Activated CD4-positive, alpha-beta T cell treated with anti-CD3 and anti-CD28 coated beads, Interleukin-2, Interleukin-4, amounts not matched to agents 100 ng/mL and 50 ng/mL, durations not matched to agents 16 hours and 8 hours (primary cell): ENCODE data around the gene ZBTB46.

Source experiments
- DNase-seq: peaks from one replicate; pipeline ENCODE4 v3.0.0-alpha.2; 2020; ENCODE audit warnings: low spot score

The ZBTB46 gene

DNA sequence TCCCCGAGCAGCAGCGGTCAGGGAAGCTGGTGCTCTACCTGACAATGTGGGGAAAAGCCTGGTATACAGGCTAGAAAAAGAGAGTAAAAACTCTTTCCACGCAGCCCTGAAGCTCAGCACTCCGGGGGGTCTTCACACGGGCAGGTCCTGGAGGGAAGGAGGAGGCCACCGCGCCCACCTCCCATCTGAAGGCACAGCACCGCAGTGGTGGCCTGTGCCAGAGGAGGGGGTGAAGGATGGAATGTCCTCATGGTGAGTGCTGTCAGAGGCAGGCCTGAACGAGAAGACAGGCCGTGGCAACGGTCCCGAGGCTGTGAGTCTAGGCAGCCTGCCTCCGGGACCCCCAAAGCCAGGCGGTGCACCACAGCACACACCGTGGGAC is 85.6 kb downstream of the ZBTB46 start:
- DNase-seq = no peak

DNA sequence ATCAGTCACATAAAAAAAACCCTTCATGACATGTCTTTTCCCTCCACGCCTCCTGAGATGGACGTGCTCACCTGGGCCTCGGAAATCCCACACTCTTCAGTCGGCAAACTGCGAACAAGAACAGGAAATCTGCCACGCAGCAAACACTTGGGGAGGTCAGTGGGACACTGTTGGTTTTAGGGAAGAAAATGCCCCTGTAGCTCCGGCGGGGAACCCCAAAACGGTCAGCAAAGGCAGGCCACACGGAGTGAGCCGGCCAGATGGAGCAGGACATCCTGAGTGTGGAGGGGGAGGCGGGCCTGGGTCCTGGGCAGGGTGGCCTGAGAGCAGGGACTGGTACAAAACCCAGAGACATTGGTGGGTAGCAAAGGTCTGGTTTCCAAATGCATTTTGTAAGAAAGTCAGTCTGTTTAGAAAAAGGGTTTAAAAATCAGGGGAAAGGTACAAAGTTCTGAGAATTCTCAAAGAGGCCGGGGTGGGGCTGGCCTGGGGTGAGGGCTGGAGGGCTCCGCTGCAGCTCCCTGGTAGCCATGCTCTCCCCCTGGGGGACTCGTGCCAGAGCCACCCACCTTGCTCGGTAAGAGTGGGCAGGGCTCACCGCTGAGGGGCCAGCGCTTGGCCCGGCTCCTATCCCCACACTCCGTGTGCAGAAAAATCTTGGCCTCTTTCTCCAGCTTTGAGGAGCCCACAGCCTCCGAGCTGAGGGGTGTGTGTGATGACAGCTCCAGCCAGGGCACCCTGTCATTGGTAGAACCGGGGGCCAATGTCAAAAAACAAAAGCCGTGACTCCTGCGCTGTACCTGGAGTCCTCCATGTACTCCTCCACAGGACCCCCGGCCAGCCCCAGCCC is 86.3 kb downstream of the ZBTB46 start:
- no peak for DNase-seq

DNA sequence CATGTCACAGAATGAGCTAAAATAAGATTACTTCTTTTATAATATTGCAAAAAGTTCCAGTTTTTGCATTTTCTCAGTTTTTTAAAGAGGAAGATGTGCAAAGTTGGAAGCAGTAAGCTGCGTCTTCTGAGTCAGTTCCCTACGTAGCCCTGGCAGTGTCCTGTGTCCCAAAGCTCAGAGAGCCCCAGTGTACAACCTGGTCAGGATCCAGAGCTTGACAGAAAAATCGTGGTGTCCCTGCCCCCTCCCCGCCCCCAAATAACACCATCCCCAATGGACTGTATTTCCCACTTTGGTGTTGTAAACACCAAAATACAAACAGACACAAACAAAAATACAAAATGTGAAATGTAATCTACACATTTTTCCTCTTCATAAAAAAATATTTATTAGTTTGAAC is 86.9 kb downstream of the ZBTB46 start:
- no peak for DNase-seq

DNA sequence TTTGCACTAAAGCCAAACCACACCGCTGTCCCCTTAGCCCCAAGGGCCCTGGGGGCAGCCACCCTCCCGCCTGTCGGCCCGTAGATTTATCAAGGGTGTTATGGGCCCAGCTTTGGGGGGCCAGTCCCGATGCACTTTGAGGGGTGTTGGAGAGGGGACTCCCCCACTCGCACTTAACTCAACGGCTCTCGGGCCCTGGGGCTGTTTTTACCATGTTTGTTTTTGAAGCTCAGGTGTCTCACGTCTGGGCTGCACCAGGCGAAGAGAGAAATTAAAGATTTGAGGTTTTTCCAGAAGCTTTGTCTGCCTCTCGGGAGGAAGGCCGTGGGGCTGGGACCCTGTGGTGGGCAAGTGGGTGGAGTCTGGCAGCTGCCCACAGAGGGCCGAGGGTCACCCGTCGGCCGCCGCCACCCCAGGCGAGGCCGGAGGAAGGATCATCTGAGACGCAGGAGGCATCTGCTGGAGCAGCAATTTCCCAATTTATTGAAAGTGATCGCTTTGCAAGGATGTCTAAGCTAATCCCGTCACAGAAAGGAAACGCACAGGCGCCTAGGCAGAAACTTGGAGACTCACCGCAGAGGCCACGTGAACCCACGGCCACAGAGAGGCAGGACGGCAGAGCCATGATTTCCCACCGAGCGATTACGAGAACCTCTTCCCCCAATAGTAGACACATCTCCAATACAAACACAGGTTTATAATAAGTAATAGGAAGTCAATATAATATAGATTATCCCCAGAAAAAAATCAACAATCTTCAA is 87.7 kb downstream of the ZBTB46 start:
- DNase-seq = no peak

DNA sequence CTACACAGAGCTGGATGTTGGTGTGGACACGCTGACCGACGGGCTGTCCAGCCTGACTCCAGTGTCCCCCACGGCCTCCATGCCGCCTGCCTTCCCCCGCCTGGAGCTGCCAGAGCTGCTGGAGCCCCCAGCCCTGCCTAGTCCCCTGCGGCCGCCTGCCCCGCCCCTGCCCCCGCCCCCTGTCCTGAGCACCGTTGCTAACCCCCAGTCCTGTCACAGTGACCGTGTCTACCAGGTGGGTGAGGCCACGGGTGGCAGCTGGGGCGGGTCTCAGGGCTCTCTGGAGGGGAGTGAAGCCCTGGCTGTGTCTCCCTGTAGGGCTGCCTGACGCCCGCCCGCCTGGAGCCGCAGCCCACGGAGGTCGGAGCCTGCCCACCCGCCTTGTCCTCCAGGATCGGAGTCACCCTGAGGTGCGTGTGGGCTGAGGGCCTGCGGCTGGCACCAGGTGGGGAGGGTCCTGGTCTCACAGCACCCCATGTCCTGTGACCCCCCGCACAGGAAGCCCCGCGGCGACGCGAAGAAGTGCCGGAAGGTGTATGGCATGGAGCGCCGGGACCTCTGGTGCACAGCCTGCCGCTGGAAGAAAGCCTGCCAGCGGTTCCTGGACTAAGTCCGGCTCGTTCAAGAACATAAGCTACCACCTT is 88.6 kb downstream of the ZBTB46 start:
- DNase-seq = no peak

DNA sequence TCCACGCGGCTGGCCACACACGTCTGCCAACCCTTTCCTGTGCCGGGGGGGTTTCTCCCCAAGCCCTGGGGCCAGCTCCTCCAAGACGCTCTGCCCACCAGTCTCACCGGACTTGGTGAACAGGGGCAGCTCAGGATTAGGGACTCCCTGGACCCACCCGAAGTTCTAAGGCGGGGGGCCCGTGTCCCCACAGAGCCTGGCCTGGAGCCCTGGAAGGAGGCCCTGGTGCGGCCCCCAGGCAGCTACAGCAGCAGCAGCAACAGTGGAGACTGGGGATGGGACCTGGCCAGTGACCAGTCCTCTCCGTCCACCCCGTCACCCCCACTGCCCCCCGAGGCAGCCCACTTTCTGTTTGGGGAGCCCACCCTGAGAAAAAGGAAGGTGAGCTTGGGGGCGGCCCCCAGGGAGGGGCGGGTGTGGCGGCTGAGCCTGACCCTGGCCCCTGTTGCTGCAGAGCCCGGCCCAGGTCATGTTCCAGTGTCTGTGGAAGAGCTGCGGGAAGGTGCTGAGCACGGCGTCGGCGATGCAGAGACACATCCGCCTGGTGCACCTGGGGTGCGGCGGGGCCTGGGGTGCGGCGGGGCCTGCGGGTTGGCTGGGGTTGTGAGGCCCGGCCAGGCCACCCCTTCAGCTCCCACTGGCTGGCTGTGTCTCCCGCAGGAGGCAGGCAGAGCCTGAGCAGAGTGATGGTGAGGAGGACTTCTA is 89.2 kb downstream of the ZBTB46 start:
- no peak for DNase-seq

DNA sequence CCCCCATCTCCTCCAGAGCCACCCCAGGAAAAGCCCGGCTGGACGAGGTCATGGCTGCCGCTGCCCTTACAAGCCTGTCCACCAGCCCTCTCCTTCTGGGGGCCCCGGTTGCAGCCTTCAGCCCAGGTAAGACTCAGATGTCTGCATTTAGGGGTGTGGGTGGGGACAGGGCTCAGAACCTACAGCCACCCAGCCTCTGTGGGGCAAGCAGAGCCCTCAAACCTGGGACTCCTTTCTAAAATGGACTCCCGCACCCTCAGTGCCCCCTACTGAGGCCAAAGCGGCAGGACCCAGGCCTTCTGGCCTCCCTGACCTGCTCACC is 89.7 kb downstream of the ZBTB46 start:
- no peak for DNase-seq

DNA sequence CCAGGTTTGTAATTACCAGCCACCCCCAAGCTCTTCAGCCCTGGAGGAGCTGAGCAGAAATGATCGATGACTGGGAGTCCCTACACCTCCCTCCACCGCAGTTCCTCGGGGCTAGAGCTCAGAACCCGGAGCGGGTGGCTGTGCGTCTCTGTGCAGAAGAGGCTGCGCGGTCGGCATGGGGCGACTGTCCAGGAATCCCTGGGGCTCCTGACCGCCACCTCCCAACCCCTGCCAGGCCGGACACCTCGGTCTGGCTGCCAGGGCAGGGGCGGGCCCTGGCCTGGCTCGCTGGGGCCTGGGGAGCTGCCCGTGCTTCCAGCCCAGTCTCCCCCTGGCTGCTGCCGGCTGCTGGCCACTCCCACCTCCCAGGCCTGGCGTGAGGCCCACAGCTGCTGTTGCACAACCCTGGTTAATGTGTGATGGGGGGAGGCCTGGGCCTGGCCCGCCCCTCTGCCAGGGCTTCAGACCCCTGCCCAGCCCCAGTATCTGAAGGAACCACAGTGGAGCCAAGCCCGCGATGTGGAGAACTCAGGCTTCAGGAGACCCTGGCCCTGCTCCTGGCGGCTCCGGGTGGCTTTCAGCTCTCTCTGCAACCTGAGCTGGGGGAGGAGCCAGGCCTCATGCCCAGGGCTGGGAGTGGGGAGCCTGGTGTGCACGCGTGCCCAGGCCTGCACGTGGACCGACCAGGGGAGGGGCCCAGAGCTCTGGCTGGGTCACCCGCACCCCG is 90.3 kb downstream of the ZBTB46 start:
- DNase-seq = no peak

DNA sequence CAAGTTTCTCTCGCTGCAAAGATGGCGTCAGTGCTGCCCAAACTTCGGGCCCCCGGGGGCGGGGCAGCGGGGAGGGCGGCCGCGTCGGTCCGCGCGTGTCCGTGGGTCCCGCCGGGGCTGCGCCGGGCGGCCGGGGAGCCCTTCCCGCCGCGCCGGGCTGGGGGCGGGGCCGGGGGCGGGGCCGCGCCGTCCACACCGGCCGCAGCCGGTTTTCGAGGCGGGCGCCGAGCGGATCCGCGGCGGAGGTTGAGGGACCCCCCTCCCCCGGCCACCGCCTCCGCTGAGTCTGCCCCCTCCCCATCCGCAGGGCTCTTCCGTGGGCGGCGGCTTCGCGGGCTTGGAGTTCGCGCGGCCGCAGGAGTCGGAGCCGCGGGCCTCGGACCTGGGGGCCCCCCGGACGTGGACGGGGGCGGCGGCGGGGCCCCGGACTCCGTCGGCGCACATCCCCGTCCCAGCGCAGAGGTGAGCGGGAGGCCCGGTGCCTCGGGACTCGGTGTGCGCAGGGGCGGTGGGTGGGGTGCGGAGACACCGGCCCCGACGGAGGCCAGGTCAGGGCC is 90.9 kb downstream of the ZBTB46 start:
- DNase-seq = no peak

DNA sequence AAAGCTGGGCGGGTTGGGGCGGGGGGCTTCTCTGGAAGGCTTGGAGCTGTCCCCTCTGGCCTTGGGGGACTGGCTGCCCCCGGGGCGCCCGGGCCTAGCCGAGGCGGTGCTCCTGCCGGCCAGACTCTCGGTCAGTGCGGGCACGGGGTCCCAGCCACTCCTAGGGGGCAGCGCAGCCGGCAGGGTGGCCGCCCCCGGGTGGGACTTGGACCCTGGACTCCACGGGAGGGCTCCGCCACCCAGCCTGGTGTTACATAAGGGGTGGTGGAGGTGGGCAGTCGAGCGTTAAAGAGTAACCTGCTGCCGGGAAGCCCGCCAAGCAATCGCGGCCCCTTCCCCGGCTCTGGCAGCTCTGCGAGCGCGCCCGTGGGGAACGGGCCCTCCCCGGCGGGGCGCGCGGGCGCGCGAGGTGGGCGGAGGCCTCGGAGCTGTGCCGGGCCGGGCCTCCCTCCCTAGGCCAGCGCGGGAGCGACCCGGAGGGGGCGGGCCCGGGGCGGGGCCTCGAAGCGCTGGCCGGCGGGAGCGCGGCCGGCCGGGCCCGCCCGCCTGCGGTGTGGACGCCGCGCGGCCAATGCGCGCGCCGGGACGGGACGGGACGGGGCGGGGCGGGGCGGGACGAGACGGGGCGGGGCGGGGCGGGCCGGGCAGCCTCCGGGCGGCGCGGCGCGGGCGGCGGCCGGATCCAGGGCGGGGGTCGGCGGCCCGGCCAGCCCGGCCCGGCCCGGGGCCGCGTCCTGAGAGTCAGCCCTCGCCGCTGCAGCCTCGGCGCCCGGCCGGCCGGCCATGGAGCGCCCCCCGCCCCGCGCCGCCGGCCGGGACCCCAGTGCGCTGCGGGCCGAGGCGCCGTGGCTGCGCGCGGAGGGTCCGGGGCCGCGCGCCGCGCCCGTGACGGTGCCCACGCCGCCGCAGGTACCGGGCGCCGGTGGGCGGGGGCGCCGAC is 91.7 kb downstream of the ZBTB46 start, which contains the start of gene SLC2A4RG:
Gene SLC2A4RG (plus strand): TSS at position 647 of the 940 bp plus-strand sequence. CDS start 137 bp downstream, at position 784.
- DNase-seq = peak; percentile 53

DNA sequence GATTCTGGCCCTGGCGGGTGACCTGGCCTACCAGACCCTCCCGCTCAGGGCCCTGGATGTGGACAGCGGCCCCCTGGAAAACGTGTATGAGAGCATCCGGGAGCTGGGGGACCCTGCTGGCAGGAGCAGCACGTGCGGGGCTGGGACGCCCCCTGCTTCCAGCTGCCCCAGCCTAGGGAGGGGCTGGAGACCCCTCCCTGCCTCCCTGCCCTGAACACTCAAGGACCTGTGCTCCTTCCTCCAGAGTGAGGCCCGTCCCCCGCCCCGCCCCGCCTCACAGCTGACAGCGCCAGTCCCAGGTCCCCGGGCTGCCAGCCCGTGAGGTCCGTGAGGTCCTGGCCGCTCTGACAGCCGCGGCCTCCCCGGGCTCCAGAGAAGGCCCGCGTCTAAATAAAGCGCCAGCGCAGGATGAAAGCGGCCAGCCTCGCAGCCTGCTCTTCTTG is 92.4 kb downstream of the ZBTB46 start:
- no peak for DNase-seq

DNA sequence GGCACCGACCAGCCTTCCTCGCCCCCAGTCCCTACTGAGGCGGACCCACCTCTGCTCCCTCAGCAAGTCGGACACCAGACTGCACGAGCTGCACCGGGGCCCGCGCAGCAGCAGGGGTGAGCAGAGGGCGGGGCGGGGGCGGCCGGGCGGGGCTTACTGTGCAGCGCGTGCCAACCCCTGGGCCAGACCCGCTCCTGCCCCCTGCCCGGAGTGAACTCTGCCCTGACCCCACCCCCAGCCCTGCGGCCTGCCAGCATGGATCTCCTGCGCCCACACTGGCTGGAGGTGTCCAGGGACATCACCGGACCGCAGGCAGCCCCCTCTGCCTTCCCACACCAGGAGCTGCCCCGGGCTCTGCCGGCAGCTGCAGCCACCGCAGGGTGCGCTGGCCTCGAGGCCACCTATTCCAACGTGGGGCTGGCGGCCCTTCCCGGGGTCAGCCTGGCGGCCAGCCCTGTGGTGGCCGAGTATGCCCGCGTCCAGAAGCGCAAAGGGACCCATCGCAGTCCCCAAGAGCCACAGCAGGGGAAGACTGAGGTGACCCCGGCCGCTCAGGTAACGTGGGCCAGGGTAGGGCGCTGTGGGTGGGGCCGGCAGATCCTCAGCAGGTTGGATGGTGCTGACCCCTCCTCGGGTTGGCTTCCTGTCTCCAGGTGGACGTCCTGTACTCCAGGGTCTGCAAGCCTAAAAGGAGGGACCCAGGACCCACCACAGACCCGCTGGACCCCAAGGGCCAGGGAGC is 92.9 kb downstream of the ZBTB46 start:
- DNase-seq = no peak

DNA sequence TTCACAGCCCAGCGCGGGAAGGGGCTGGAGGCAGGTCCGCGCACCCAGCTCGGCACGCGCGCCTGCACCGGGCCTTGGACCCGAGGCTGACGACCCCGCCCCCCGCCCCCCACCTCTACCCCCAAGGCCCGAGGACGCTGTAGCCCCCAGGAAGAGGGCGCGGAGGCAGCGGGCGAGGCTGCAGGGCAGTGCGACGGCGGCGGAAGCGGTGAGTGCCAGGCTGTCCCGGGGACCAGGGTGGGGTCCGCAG is 93.4 kb downstream of the ZBTB46 start:
- DNase-seq = no peak

DNA sequence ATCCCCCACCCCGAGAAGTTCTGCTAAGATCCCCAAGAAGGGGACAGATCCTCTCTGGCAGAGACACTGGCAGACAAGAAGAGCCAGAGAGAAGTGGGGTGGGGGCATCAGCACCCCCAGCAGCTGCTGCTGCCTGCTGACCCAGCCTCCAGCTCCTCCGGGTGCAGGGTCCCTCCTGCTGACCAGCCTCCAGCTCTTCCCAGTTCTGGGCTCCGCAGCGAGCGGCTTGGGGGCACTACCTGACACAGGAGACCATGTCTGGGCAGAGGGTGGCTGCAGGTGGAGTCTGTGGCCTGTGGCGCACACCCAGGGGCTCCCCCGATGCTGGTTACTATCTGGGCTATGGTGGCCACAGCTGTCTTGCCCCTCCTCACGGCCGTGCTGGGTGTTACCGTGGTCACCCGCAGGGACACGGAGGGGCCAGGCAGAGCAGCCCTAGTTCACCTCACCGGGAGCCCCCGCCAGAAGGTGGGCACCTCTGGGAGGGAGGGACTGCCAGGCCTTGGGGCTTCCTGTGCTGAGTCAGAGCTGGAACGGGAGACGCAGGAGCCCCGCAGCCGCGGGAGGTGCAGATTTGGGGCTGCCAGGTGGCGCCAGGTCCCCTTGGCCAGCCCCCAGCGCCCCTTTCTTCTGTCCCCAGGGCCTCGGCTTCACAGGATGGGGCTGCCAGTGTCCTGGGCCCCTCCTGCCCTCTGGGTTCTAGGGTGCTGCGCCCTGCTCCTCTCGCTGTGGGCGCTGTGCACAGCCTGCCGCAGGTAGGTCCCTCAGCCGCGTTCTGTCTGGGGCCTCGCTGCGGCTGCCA is 94.0 kb downstream of the ZBTB46 start:
- no peak for DNase-seq

DNA sequence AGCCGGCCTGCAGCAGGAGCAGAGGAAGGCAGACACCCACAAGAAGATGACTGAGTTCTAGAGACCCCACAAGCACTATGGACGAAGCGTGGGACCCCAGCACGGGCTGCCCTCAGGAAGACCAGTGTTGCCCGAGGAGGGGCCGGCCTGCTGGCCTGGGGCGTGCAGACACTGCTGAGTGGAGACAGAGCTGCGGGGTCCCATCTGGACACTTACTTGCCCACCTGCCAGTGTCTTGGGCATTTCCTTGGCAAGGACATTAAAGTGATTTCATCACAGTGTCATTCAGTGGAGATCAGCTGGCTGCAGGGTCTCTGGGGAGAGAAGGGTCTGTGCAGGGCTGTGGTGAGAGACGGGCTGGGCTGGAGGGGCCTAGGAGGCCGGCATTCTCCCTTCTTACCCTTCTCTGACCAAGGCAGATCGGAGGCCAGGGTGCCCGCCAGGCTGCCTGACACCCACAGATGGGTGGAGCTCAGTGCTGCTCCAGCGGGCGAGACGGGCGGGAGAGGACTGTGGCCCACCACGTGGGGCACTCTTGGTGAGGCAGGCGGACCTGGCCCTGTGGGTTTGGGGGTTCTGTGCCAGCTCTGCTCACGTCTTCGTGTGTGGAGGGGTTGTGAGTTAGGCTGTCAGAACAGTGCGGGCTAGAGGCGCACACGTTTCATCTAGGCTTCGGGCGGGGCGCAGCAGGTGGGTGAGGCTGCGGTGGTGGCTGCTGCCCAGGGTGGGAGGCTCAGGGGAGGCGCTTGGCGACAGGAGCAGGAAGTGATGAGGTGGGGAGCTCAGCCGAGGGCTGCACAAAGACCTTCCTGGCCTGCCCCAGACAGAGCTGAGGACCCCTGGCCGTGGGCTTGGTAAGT is 95.0 kb downstream of the ZBTB46 start, which contains the start of gene LIME1:
Gene LIME1 (plus strand): TSS at position 806 of the 860 bp plus-strand sequence. CDS start 886 bp downstream, outside the sequence.
- peak; percentile 48 for DNase-seq

DNA sequence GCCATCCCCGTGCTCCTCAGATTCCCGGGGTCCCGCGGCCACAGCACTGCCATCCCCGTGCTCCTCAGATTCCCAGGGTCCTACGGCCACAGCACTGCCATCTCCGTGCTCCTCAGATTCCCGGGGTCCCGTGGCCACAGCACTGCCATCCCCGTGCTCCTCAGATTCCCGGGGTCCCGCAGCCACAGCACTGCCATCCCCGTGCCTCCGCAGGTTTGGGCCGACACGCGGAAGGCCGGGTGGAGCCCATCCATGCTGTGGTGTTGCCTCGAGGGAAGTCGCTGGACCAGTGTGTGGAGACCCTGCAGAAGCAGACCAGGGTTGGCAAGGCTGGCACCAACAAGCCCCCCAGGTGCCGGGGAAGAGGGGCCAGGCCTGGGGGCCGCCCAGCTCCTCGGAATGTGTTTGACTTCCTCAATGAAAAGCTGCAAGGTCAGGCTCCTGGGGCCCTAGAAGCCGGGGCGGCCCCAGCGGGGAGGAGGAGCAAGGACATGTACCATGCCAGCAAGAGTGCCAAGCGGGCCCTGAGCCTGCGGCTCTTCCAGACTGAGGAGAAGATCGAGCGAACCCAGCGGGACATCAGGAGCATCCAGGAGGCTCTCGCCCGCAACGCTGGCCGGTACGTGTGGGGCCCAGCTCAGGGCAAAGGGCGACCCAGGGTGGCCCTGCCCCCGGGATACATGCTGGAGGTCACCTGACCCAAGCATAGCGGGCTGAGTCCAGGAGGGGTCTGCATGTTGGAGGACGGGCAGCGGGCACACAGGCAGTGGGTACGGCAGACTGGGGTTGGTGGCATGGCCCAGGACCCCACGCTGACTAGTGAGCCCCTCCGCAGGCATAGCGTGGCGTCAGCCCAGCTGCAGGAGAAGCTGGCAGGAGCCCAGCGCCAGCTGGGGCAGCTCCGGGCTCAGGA is 95.9 kb downstream of the ZBTB46 start:
- DNase-seq = no peak
